A549 treated with AZD2906 at 1 μM for 4 hours (cell line): ENCODE data around the gene OCSTAMP. TPM values are rescaled to one million over a fixed set of nuclear protein-coding genes. Genes with fewer than 3 reads are reported as not detected.

Experiments
- total RNA-seq: library from RNA; stranded (reverse); fragments of 200-300 nt; extraction: Qiagen RNA extraction; gene quantifications from 5 replicates; pipeline ENCODE4 v1.2.3, GENCODE V29; 2022

Gene OCSTAMP, protein sequence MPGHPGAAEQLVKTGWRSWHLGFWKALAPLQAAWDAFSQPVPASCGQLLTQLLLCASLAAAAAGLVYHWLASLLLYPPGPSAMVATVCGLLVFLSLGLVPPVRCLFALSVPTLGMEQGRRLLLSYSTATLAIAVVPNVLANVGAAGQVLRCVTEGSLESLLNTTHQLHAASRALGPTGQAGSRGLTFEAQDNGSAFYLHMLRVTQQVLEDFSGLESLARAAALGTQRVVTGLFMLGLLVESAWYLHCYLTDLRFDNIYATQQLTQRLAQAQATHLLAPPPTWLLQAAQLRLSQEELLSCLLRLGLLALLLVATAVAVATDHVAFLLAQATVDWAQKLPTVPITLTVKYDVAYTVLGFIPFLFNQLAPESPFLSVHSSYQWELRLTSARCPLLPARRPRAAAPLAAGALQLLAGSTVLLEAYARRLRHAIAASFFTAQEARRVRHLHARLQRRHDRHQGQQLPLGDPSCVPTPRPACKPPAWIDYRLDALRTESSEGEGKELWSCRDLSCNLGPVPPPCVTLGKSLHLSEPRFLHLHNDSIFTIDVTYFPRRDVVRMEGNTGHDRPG
- total RNA-seq, result not detected in 5 replicates

DNA sequence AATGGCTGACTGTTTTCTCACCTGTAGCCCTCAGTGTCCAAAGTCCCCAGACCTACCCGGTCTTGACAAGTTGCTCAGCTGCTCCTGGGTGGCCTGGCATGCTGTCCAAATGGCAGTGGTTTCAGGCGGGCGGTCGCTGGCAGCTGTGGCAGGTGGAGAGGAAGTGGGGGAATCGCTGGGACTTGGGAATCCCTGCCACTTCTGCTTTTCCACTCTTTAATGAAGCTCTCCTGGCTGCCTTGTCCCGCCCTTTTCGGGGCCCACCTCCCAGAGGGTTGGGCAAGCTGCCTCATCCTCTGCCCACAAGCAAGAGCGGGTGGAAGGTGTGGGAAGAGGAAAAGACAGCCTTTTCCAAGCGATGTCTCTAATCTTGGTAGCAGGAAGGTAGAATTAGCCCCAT is at the start of gene OCSTAMP:
TSS of gene OCSTAMP (minus strand) at position 194 of the 400 bp plus-strand sequence. CDS start at position 100, 94 bp downstream.

DNA sequence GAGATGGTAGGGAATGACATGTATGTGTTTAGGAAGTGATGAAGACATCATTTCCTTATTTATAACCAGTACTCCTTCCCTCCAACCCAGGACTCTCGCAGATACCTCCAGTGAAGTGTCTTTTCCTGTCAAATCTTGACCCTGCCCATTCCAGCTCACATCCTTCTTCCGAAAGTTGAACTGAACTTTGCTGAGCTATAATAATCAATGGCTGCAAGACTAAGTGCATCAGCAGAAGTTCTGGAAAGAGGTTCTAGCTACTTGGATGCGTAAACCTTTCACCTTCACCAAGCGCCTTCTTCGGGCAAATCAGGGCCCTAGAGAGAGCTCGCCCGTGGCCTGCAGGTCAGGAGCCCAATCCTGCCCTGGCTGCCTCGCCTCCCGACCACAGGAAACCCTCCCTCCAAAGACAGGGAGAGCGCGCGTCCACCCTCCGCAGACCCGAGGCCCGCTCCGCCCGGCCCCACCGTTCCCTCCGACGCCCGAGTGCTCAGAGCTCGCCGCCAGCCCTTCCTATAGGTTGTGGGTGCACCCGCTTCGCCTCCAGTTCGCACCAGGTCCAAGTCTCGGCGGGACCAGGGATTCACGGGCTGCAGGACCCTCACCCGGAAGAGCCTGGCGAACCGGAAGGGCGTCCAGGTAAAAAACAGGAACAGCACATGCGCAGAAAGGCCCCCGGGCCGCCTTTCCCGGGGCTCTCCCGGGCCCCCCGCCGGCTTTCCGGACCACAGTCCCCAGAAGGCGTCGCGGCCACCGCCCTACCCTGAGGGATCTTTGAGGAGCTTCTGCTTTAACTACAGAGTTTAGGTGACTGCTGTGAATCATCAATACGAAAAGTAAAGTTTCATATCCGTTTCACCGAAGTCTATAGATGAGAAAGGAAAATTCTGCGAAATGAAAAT is 37.3 kb downstream of the OCSTAMP start, which contains the start of gene ZNF334:
TSS of gene ZNF334 (minus strand) at position 617 of the 902 bp plus-strand sequence. CDS start 1,457 bp downstream, outside the sequence.

Other genes with a start within 250 kb of the OCSTAMP start
- gene CDH22, start 242.2 kb downstream of the OCSTAMP start, total RNA-seq, result 0.02 to 0.10 TPM (median 0.03 TPM) in 4 of 5 replicates, not detected in the other
- gene ELMO2, start 144.0 kb downstream of the OCSTAMP start, total RNA-seq, result 18.7 to 23.6 TPM (median 20.0 TPM) in 5 replicates
- gene ZNF334, start 37.1 kb downstream of the OCSTAMP start, total RNA-seq, result not detected in 5 replicates
- 0.02 to 0.14 TPM (median 0.08 TPM) in 4 of 5 replicates, not detected in the other for gene SLC13A3, start 100.8 kb upstream of the OCSTAMP start, total RNA-seq
- gene TP53RK, start 138.8 kb upstream of the OCSTAMP start, total RNA-seq, result 11.9 to 13.7 TPM (median 13.0 TPM) in 5 replicates
- gene SLC2A10, start 159.0 kb upstream of the OCSTAMP start, total RNA-seq, result not detected in 5 replicates